Glutamatergic neuron (in vitro differentiated cells): ENCODE data around the gene ZNF280A. TPM values are rescaled to one million over a fixed set of nuclear protein-coding genes. Genes with fewer than 3 reads are reported as not detected.
"Not testable (repeated sequence)": the region's sequence is repeated elsewhere in the genome, so short reads cannot be mapped to it uniquely, and the experiment has no call there.

ENCODE experiments used
- DNase-seq: peaks from one replicate; pipeline ENCODE4 v3.0.0; 2022
- H3K27ac Mint-ChIP-seq: one replicate; pipeline ENCODE4 v1.8.0; 2020; ENCODE audit warnings: mild to moderate bottlenecking, mixed read lengths, inconsistent platforms; ENCODE audit not compliant: unreplicated experiment
- H3K27me3 Mint-ChIP-seq: one replicate; pipeline ENCODE4 v1.8.0; 2020; ENCODE audit warnings: mild to moderate bottlenecking, moderate library complexity, mixed read lengths, inconsistent platforms; ENCODE audit not compliant: unreplicated experiment
- H3K36me3 Mint-ChIP-seq: one replicate; pipeline ENCODE4 v1.8.0; 2020; ENCODE audit warnings: mild to moderate bottlenecking, mixed read lengths, inconsistent platforms; ENCODE audit not compliant: unreplicated experiment
- H3K4me1 Mint-ChIP-seq: one replicate; pipeline ENCODE4 v1.8.0; 2020; ENCODE audit warnings: mild to moderate bottlenecking, low read depth, mixed read lengths, inconsistent platforms; ENCODE audit not compliant: unreplicated experiment
- H3K4me3 Mint-ChIP-seq: one replicate; pipeline ENCODE4 v1.8.0; 2020; ENCODE audit warnings: mild to moderate bottlenecking, mixed read lengths, inconsistent platforms; ENCODE audit not compliant: unreplicated experiment
- H3K9me3 Mint-ChIP-seq: one replicate; pipeline ENCODE4 v1.8.0; 2020; ENCODE audit warnings: mild to moderate bottlenecking, moderate library complexity, mixed read lengths, inconsistent platforms; ENCODE audit not compliant: unreplicated experiment
- total RNA-seq: library from RNA; stranded (reverse); fragmentation: NEBNext Ultra II Directional; extraction: Animal tissue kit (Norgen Biotek cat#: 25700); gene quantifications from one replicate; pipeline ENCODE4 v1.2.1, GENCODE V29; 2021; ENCODE audit not compliant: unreplicated experiment
- TF ChIP-seq, protein P1 (sequence below): fragments of 200-600 bp; sonication (generic); IDR thresholded peaks from one replicate; pipeline ENCODE4 v1.5.0; 2021; ENCODE audit not compliant: partially characterized antibody, unreplicated experiment

ZNF280A gene
- total RNA-seq, 1 donor from 2014 or later: not detected

DNA sequence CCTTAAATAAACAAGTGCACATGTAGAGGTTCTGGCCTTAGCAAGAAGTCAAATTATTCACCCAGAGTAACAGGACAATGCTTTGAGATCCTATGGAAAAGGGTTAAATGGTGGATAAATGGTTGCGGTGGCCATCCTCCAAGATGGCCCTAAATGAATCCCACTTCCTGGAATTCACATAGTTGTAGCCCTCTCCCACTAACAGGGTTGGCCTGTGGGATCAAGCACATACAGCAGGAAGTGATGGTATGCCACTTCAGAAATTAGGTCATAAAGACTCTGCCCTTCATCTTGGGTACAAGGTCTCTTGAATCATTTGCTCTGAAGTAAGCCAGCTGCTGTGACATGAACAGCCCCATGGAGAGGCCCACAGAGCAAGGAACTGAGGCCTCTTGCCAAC lies 13.3 kb downstream of the ZNF280A start:
- Mint-ChIP-seq H3K27ac (no peak overlapping the region), H3K9me3 (no peaks in the 10 kb centered on the region), H3K36me3 (peaks cover 19% of the 10 kb centered on the region), H3K4me3 (no peak overlapping the region), H3K4me1 (peaks cover 6% of the 10 kb centered on the region), H3K27me3 (no peaks in the 10 kb centered on the region)
- no peak for DNase-seq
- TF ChIP-seq, protein P1, sequence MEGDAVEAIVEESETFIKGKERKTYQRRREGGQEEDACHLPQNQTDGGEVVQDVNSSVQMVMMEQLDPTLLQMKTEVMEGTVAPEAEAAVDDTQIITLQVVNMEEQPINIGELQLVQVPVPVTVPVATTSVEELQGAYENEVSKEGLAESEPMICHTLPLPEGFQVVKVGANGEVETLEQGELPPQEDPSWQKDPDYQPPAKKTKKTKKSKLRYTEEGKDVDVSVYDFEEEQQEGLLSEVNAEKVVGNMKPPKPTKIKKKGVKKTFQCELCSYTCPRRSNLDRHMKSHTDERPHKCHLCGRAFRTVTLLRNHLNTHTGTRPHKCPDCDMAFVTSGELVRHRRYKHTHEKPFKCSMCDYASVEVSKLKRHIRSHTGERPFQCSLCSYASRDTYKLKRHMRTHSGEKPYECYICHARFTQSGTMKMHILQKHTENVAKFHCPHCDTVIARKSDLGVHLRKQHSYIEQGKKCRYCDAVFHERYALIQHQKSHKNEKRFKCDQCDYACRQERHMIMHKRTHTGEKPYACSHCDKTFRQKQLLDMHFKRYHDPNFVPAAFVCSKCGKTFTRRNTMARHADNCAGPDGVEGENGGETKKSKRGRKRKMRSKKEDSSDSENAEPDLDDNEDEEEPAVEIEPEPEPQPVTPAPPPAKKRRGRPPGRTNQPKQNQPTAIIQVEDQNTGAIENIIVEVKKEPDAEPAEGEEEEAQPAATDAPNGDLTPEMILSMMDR: no peak

DNA sequence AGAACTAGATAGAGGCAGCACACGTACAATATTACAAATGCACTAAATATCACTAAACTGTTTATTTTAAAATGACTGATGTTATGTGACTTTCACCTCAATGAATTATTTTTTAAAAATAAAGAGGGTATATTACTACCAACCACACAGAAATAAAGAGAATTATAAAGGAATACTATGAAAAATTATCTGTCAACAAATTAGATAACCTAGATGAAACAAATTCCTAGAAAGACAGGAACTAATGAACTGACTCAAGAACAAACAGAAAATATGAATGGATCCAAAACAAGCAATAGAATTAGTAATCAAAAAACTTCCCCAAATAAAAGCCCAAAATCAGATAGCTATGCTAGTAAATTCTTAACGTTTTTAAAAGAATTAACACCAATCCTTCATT lies 21.8 kb downstream of the ZNF280A start:
- Mint-ChIP-seq H3K4me3 (no peak overlapping the region), H3K36me3 (no peaks in the 10 kb centered on the region), H3K27me3 (no peaks in the 10 kb centered on the region), H3K27ac (no peak overlapping the region), H3K4me1 (no peaks in the 10 kb centered on the region), H3K9me3 (no peaks in the 10 kb centered on the region)
- DNase-seq: no peak
- TF ChIP-seq, protein P1: no peak

DNA sequence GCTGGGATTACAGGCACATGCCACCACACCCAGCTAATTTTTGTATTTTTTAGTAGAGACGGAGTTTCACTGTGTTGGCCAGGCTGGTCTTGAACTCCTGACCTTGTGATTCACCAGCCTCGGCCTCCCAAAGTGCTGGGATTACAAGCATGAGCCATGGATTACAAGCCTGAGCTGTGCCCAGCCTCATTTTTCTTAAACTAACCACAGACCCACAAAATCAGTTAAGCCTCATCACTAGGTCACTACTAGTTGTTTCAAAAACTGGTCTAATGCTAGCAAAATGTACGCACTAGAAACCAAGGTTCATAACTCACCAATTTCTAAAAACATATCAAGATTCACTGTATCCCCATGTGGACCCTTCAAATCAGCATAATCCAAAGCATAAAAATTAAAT lies 28.5 kb downstream of the ZNF280A start:
- H3K36me3 Mint-ChIP-seq, H3K4me1 Mint-ChIP-seq, H3K9me3 Mint-ChIP-seq, H3K27ac Mint-ChIP-seq, H3K27me3 Mint-ChIP-seq, DNase-seq, H3K4me3 Mint-ChIP-seq: not testable (repeated sequence)

DNA sequence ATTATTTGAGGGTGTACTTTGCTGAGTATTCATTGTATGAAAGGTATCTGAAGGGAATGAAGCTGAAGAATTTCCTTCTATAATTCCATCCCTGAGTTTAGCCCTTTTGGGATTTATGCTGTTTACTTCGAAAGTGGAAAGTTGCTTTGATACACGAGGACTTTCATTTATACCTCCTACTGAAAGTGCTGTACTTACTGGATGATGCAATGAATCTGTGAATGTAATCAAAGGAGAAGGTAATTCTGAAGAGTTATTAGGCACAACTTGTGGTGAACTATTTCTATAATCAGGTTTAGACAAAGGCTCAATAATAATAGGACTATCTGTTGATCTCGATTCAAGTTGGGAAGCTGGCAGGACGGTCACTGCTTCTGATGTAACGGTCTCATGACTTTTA lies 31.3 kb downstream of the ZNF280A start:
- H3K27me3 Mint-ChIP-seq: no peaks in the 10 kb centered on the region
- H3K36me3 Mint-ChIP-seq: no peaks in the 10 kb centered on the region
- no peaks in the 10 kb centered on the region for H3K9me3 Mint-ChIP-seq
- TF ChIP-seq, protein P1: no peak
- DNase-seq: no peak
- H3K4me1 Mint-ChIP-seq: no peaks in the 10 kb centered on the region
- H3K4me3 Mint-ChIP-seq: no peak overlapping the region
- no peak overlapping the region for H3K27ac Mint-ChIP-seq

DNA sequence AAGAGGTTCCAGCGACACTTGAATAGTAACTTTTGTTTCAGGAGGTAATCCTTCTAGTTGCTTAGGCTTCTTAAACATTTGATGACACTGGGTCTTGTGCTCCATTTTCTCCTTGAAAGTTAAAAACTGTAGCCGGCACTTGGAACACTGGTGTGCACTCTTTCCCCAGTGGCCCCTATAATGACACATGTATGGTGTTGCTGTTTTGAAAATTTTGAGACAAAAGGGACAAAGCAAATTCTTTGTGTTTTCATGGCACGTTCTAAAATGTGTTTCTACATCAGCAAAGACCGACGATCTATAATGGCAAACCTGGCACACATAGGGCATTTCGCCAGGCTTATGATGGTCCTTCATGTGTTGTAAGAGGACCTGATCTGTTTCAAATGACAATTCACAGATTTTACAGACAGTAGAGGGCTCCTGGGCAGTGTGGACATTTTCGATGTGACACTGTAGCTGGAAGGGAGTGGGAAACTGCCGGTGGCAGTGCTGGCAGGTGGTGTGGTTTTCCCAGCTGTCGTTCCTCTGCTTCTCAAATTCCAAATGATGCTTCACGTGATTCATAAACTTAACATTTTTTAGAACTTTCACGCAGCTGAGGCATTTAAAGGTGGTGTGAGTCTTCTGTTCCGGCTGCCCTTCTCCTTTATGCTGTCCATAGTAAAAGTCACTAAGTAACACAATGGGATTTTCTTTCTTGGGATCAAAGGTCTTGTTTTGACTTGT lies 32.0 kb downstream of the ZNF280A start:
- H3K9me3 Mint-ChIP-seq: no peaks in the 10 kb centered on the region
- no peaks in the 10 kb centered on the region for H3K27me3 Mint-ChIP-seq
- DNase-seq: no peak
- H3K4me1 Mint-ChIP-seq: no peaks in the 10 kb centered on the region
- no peaks in the 10 kb centered on the region for H3K36me3 Mint-ChIP-seq
- TF ChIP-seq, protein P1: no peak
- no peak overlapping the region for H3K4me3 Mint-ChIP-seq
- no peak overlapping the region for H3K27ac Mint-ChIP-seq
